Activated effector memory CD4-positive, alpha-beta T cell treated with anti-CD3 and anti-CD28 coated beads, Interleukin-2, amount 50 U/mL, for 16 hours (primary cell): Measurements from ENCODE around the gene PDIA6.

Source experiments
- DNase-seq: peaks from one replicate; pipeline ENCODE4 v3.0.0-alpha.2; 2020

Gene PDIA6

DNA sequence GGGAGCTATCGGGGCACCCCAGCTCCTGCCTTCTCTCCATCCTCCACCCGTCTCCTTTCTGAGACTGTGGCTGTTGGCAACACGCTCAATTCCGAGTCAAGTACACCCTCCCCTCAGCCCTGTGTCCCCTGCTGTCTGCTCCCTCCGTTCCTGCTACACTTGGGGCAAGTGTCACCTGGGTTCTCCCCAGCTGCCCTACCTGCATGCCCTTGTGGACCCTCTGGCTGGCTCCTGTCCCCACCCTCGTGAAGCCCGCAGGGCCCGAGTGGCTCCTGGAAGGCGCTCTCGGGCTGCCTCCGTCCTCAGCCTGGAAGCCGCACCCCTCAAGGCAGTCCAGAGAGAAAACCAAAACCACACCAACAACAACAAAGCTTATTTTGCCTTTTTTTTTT, 33.9 kb downstream of the PDIA6 start:
- DNase-seq = peak; percentile 41

DNA sequence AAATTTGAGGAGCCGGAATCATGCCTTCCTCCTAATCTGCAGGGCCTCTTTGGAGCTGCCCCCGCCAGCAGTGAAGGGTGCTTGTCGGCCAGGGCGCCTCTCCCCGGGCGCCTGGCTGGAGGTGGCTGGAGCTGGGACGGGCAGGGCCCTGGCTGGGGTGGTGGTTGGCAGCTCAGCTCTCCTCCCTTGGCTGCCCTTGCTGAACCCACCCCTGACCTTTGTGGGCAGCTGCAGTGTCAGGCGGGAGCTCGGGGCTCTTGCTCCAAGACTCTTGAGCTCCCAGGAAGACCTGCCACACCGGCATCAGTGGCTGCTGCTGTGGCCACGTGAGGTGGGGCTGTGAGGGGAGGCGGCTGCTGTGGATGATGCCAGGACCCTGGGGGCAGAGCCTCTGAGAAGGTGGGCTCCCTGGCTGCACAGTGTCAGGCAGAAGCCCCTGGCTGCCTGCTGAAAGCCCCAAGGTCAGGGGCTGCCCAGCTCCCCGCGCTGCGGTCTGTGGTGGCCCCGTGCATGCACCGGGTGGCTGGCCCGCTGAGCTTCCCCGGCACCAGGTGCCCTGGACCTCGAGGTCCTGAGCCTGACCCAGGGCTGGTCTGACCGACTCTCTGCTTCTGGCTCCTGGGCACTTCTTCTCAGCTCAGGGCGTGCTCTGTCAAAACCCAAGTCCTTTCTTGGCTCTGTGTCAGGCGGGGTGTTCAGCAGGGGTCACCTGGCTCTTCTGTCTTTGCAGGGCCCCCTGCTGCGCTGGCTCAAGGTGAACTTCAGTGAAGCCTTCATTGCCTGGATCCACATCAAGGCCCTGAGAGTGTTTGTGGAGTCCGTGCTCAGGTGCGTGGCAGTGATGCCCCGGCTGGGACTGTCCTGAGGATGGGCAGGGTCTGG, 34.5 kb downstream of the PDIA6 start:
- DNase-seq = peak; percentile 63

DNA sequence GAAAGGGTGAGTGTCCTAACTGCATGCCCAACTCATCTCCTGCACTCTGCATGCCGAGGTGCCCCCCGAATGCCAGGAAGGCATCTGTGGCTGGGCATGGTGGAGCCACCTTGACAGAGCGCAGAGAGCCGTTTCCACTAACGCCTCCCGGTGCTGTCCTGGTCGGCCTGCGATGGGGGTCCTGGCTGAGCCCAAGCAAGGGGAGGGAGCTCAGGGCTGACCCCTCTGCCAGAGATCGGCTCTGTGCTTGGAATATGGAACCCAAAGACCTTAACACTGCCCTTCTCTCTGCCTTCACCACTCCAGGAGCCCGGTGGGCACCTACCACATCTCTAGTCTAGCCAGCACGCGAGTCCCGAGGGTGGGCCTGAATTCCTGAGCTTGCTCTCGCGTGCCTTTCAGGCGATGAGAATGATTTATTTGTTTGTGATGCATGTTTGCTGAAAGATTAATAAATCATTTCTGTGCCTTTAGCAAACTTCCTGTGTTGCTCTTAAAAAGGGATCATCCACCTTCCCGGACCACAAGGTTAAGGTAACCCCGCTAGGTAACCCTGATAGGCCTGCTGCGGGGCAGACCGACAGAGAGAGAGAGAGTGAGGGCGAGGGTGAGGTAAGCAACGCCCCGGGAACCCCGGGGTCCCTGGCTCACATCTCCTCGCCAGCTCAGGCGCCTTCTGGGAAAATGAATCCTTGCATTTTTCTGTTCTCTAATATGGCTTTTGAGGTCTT, 35.3 kb downstream of the PDIA6 start:
- DNase-seq = peak; percentile 56

DNA sequence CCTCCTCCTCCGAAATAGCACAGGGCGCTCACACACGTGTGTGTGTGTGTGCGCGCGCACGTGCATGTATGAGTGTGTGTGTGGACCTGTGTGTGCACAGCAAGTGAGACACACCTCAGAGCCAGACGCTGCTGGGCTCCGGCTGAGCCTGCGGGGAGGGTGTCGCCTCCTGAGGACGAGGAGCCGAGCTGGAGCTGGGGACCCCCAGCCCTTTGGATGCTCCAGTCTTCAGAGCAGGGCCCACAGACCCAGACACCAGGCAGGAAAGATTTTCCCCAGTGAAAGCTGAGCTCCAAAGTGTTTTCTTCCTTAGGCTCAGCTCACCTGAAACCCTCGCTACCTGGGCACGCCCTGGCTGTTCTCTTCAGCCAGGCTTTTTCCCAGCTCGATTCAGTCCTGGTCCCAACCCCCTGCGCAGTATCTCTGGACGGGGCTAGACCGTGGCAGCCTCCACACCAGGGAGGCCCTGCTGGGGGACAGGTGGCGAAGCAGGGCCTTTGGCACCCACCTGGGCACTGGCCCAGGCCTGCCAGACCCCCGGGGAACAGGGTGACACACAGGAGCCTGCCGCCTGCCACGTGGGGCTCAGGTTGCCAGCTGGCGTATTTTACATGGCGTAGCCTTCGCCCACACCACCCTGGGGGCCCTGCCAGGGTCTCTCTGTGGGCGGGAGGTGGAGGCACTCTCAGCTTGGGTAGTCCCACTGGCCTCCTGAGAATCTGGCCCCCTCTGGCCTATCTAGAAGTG, 36.2 kb downstream of the PDIA6 start:
- peak; percentile 61 for DNase-seq

DNA sequence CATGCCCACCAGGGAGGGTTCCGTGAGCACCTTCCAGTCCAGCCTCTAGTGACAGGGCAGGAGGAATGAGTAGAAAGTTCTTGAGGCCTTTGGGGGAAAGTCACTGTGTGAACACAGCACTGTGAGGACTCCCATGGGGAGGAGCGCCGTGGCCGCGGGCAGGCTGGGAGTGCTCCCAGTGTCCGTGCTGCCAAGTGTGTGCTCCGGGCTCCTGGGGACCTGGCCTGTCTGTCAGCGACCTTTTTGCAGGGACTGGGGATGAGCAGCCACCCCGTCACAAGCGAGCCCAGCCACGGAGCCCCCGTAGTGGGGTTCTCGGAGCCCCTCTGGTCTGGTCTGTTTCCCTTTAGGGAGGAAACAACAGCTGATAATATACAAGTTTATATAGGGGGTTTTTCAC, 36.8 kb downstream of the PDIA6 start:
- DNase-seq = peak; percentile 50

DNA sequence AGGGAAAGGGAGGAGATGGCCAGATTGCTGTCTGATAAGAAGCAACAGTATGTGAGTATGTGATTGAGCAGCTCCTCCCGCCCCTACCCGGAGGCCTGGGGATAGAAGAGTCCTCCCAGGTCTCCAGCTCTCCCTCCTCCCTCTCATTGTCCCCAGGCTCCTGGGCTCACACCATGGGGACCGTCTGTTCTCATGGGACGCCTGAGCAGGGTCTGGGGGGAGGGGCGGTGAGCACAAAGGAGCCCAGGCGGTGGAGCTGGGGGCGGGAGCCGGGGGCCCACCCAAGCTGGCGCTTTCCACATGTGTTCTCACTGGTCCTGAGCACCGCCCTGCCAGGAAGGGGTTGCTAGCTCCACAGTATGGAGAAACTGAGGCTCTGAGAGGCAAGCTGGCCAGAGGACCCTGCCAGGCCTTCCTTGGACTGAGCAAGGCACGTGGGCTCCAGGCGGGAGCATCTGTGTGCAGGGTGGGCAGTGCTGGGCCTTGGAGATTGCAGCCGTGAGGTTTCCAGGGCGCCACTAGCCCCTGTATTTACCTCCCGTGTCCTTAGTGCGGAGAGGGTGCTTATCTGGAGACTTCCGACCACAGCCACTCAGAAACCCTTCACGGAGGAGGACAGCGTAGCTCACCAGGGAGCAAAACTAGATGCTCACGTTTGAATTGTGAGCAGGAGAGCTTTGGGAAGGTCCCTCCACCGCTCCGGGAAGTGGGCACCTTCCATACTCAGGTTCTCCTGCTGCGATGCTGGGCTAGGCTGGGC, 37.4 kb downstream of the PDIA6 start:
- DNase-seq = peak; percentile 57

DNA sequence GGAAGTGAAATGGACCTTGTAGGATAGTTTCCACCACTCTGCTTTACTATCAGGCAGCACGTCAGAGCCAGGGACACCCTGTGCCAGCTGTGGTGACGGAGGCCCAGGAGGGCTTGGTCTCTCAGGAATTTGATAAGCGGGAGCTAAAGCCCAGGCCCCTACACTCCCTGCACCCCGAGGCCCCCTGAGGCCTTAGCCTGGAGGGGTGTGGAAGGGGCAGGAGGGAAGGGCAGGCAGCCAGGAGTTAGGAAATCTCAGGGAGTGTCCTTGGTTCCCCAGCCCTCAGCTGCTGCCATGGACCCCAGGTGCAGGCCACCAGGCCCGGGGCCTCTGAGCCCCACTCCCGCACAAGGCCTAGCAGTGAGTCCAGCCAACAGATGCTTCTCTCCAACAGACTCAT, 38.2 kb downstream of the PDIA6 start:
- DNase-seq = peak; percentile 31

DNA sequence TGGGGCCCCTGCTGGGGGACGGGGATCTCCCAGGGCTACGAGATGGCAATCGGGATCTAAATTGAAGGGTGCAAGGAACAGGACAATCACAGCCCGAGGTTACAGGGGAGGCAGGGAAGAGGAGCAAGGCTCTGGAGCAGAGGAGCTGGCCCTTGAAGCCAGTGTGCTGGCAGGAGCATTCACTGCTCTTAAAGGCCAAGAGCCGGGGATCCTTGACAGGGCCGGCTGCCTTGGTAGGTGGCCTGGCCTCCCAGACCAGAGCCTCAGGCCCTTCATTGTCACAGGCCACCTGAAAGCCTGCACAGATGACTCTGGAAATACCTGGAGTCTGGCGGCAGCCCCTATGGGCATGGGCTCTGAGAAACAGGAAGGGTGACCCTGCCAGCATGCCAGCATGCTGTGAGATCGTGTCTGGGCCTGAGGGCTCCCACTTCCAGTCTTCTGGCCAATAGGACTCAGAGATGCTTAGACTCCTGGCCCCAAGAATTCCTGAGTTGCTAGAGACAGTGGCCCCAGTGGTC, 38.7 kb downstream of the PDIA6 start:
- DNase-seq = peak; percentile 59

DNA sequence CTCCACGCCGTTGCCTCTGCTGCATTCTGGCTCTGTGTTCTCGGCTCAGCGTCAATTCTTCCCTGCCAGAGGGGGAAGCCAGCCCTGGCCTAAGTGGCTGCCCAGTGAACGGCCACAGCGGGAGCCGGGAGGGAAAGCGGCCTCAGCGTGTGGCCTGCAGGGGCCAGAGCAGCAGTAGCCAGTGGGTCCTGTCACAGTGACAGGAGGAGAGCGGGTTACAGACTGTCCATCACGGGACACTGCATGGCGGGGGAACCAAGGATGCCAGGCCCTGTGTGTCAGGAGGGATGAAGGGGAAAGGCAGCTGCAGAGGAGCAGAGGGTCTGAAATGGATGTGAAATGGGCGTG, 39.7 kb downstream of the PDIA6 start:
- DNase-seq = peak; percentile 56

DNA sequence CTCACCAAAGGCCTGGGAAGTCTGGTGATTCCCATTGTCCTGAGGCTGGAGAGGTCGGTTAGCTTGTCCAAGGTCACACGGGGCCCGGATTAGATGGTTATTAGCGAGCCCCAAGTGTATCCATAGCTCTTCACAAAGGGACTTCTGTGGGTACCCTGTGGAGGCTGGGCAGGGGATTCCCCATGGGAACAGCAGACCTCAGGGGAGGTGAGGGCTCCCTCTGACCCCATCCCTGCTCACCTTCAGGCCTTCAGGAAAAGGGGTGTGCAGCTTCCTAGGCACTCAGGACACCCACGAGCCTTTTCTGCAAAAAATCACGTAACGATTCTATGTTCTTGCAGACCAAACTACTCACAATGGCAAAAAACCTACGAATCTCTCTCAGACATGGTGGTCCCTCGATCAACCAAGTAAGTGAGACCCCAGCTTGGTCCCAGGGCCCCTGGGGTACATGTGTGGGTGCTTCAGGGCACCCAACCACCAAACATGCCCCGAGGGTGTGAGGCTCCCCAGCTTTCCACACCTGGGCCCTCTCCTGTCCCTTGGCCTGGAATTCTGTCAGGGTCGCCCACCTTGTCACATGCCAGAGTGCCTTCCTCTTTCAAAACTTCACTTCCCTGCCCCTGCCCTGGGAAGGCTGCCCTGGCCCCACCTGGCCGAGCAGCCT, 40.3 kb downstream of the PDIA6 start:
- DNase-seq = peak; percentile 39

DNA sequence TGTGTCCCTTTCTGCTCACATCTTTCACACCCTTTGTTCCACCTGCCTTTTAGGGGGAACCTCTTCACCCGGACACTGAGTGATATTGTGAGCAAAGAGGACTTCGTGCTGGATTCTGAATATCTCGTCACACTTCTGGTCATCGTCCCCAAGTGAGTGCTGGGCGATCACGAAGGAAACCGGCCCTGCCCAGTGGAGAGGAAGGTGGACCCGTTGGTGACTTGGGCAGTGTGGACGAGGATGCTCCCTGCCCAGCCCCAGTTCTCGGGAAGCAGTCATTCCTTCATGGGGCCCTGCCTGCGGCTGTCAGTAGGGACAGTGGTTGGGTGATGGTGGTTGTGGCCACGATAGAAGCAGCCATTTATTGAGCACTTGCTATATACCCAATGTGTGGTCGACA, 40.8 kb downstream of the PDIA6 start:
- DNase-seq = peak; percentile 33

DNA sequence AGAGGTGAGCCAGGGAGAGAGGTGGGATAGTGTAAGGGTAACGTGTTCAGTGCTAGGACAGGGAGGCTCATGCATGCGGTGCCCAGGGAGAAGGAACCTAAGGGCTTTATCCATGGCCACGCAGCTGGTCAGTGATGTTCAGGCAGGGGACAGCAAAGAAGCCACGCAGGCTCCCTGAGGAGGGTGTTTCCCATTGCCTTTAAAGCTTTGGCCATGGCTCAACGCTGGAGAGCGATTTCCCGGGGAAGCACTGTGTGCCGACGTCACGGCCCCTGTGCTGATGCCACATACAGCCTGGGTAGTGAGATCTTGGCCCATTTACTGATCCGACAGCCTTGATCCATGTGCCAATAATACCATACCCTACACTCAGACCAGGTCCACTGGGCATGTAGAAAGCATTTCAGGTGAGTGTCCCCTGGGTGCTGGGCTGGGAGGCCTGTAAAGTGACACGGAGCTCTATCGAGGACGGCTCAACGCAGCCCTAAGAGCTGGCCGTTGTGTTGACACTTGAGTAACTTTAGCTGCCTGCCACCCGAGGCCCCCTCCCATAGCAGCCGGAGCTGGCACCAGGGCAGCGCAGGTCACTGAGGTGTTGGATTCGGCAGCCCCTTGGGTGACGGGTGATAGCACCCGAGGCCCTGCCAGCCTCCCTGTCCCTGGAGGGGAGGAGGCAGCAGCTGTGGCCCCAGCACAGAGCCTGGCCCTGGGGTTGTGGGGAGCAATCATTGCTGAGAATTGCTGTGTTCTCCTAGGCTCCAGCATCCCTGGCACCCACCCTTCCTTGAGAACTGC, 41.4 kb downstream of the PDIA6 start:
- peak; percentile 54 for DNase-seq

DNA sequence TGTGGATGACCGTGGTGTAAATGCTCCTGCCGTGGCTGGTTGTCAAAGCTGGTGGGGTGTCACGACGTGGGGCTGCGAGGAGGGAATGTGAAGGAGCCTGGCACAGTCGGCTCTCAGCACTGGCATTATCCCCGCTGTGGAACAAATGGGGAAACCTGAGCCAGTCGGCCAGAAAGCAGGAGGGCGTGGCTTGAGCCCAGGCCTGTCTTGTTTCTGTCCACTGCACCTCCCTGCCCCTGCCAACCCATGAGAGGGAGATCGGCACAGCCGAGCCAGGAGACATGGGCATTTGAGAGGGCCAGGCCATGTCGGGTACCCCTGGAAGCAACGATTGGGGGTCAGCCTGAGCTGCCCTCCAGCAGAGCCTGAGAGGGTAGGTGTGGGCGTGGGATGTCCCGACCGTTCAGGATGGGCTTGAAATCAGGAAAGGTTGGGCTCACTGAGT, 44.5 kb downstream of the PDIA6 start:
- peak; percentile 30 for DNase-seq

DNA sequence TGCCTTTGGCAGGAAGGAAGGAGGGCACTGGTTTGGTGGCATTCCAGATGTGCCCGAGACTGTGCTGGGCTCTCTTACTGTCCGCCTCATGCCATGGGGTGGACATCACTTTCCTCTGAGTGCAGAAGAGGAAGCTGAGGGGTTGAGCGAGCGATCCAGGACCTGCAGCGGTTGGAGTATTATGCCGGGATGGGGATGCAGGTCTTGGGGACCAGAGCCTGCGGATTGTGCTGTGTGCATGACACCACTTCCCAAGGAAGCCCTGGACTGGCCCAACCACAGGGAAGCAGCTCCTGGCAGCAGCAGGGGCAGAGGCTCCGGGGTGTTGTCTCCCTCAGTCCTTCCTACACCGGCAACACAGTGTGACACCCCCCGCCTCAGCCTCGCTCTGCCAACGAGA, 46.7 kb downstream of the PDIA6 start:
- DNase-seq = peak; percentile 38

DNA sequence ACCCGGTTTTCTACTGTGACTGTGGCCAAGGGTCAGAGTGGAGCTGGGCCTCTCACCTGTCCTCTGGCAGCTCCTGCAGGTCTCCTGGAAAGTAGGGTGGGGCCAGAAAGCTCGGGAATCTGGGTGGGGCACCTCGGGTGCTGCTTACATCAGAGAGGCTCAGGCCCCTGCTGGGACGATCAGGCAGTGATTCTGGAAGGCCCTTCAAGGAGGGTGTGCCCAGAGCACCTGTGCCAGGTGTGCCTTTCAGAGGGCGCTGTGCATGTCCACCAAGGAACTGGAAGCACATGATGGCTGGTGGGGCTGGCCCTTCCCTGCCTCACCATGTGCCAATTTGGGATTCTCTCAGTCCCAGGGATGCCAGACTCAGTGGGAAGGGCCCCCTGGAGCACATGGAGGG, 47.1 kb downstream of the PDIA6 start:
- DNase-seq = peak; percentile 47

DNA sequence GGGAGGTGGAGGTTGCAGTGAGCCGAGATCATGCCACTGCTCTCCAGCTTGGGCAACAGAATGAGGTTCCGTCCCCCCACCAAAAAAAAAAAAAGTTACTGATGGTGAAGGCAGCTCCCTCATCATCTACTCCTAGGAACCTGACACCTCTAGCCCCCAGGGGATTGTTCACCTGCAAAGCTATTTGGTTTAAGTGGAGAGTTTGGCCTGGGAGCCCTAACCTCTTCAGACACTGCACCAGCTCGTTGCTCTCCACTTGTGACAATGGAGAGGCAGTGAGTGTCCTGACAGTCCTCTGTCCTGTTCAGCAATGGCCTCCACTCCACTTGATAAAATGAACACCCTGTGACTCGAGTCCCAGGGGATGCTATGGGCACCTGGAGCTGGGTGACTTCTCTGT, 47.7 kb downstream of the PDIA6 start:
- DNase-seq = peak; percentile 42

DNA sequence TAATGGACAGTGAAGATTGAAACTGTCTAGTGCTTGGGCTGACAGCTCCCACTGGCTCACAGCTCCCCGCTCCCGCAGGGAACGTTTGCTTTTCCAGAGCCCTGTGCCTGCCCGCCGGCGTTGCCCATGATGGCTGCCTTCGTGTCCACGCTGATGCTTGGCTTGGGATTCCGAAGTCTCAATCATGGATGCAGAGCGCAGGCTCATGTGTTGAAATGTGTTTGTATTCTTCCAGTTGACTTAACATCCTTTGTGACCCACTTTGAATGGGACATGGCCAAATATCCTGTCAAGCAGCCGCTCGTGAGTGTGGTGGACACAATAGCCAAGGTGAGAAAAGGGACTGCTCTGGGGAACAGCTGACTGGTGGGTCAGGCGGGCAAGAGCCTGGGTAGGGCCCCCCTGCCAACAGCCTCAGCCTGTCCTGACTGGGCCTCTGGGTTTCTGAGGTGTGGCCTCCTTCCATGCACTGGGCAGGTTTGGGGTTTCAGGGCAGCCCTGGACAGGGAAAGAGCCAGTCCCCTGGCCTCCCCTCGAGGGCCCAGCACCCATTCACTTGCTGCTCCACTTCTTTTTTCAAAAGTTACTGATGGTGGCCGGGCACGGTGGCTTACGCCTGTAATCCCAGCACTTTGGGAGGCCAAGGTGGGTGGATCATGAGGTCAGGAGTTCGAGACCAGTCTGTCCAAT, 48.3 kb downstream of the PDIA6 start:
- DNase-seq = peak; percentile 57

DNA sequence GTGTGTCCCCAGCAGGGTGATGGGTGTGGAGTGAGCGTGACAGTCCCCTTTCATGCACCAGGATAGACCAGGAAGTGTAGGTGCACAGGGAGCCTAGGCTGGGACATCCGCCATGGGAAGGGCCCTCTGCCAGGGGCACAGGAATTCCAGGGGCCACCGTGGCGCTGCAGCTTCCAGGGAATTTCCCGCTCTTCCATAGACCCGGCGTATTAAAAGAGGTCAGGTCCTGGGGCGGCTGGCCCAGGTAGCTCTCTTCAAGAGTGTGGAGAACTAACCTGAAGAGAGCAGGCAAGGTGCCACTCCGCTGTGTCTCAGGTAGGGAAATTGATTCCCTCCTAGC, 49.2 kb downstream of the PDIA6 start:
- DNase-seq = no peak

DNA sequence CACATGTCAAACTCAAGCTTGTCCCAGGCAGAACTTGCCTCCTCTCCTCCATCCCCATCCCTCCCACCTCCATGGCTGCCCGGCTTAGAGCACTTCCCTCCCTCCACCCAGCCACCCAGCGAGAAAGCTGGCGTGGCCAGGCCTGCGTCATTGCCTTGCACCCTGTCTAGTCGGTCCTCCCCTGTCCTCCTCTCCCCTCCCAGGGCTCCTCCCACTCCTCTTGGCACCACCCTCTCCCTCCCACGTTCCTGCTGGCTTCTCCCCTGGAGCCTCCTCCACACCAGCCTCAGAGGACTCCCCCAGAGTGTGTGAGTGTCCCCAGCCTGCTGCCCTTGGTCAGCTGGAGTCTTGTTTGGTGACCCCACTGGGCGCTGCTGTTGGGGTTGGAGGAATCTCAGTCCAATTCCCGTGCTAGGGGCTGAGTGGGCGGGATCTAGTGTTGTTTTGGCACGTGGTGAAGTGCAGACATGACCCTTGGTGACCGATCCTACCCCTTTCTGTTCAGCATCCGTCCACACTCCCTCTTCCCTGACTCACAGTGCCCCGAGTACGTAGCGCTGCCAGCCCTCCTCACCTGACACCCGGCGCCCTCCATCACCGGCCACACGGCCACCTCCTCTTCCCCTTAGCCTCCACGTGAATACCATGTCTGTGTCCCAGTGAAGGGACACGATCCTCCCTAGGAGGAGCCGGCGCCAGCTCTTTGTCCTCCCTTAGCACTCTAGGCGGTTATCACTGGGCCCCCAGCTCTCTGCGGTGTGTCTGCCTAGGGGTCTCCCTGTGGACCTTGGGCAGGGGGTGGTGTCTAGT, 49.7 kb downstream of the PDIA6 start:
- no peak for DNase-seq

DNA sequence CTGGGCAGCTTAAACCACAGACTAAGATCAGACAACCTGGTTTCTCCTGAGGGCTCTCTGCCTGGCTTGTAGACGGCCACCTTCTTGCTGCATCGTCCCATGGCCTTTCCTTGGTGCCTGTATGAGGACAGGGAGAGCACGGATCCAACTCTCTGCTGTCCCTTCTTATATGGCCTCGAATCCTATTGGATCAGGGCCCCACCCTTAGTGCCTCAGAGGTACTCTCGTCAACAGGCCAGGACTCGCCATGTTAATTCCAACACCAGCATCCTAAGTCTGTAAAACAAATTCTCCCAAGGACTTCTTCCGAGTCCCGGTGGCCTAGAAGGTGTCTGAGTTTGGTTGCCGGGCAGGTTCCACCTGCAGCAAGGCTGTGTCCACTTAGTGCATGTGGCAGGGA, 51.0 kb downstream of the PDIA6 start:
- DNase-seq = peak; percentile 10
